Tibial nerve (tissue), 3 donors: ENCODE measurements around the gene VIPR2.
"Not testable (repeated sequence)": the region's sequence is repeated elsewhere in the genome, so short reads cannot be mapped to it uniquely, and the experiment has no call there.

Experiments
- CTCF ChIP-seq, 5 experiments: fragments of 200-600 bp in 3 of 5; fragments of 450-650 bp in 2 of 5; sonication (generic) in 3 of 5; IDR thresholded peaks; one replicate each; pipeline ENCODE4 v1.5.1; 2016 to 2019; ENCODE audit warnings: antibody characterized with exemption in 5 of 5, mild to moderate bottlenecking in 3 of 5, moderate library complexity in 2 of 5
- POLR2A ChIP-seq, 2 donors: fragments of 450-650 bp; IDR thresholded peaks; one replicate each; pipeline ENCODE4 v1.6.1; 2017; ENCODE audit warnings: antibody characterized with exemption in 2 of 2, mild to moderate bottlenecking in 2 of 2, moderate library complexity in 2 of 2

- TF ChIP-seq POLR2A, CTCF (IDR thresholded peaks at IDR 0.05): not testable (repeated sequence)
Measured at GRCh38 chr7:159132670-159133443, 11.8 kb downstream of the VIPR2 start.
